HFF-Myc (cell line): ENCODE results near the gene GPR108.
"Not testable (repeated sequence)": the region's sequence is repeated elsewhere in the genome, so short reads cannot be mapped to it uniquely, and the experiment has no call there.

Experiments used
- DNase-seq: peaks from one replicate; pipeline ENCODE4 v3.0.0-alpha.2; 2011; ENCODE audit warnings: low read depth; ENCODE audit errors: extremely low read depth
- H3K4me3 ChIP-seq: replicated peaks from 2 replicates; pipeline ENCODE4 v1.5.1; 2011; ENCODE audit warnings: low read depth, mild to moderate bottlenecking, control low read depth, low read length
- CTCF ChIP-seq: IDR thresholded peaks from 2 replicates; pipeline ENCODE4 v1.5.1; 2012; ENCODE audit warnings: mild to moderate bottlenecking, low read depth, low read length, control low read depth; ENCODE audit errors: missing control alignments

The GPR108 gene

DNA sequence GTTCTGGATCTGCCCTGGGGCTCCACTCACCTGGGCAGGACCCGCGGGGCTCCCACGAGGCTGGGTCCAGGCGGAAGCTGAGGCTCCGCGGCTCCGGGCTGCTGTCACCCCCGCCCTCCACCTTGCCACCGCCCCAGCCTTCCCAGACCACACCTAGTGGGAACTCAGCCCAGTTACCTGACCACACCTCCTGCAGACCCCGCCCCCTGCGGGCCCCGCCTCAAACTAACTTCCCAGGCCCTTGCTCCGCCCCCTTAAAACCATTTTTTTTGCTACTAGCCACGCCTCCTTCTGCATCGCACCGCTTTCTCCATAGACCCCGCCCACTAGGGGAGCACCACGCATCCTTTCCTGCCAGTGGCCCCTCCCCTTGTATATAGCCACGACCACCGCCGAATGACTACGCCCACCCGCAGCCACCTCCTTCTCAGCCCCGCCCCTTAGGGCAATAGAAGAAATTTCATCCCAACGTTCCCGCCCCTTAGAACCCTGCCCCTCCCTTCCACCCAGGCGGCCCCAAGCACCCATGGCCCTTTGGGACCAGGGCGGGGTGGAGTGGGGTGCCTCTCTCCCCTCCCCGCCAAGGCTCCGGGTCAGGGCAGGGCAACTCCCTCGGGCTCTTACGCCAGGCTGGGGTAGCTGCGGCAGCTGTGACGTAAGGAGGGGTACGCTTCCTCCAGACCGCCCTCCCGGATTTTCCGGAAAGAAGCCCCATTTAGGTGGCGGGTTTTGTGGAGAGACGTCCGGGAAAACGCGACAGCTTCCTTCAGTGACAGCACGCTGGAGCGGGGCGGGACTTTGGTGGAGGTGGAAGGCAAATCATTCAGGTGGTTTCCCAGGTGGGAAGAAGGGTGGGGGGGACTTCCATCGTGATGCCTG, 30.2 kb upstream of the GPR108 start, which contains the start of gene SH2D3A:
SH2D3A (minus strand) TSS at position 79 of the 879 bp plus-strand sequence. CDS start 3,687 bp downstream, outside the sequence.
- H3K4me3 ChIP-seq, result peak within 1 kb of the TSS; percentile 15; the same call in 1 of the 2 replicates
- no peak for TF ChIP-seq CTCF
- DNase-seq, result no peak

DNA sequence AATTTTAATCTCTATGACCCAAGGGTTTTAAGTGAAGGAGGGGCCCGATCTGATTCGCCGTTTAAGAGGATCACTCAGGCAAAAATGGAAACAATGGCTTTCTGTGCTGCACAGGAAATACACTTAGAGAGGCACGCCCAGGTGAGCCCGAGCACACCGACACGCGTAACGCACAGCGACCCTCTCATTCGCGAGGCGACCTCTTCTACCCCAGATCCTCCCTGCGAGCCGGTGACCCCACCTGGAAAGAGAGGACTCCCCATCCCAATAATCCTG, 29.6 kb upstream of the GPR108 start:
- TF ChIP-seq CTCF, result no peak
- DNase-seq, result no peak
- H3K4me3 ChIP-seq, result peak overlapping the region; percentile 15; the same call in 1 of the 2 replicates

GRCh38 chr19:6766357-6767080, 29.1 kb upstream of the GPR108 start:
- DNase-seq, result no peak
- no peak for TF ChIP-seq CTCF
- H3K4me3 ChIP-seq, result no peak overlapping the region

DNA sequence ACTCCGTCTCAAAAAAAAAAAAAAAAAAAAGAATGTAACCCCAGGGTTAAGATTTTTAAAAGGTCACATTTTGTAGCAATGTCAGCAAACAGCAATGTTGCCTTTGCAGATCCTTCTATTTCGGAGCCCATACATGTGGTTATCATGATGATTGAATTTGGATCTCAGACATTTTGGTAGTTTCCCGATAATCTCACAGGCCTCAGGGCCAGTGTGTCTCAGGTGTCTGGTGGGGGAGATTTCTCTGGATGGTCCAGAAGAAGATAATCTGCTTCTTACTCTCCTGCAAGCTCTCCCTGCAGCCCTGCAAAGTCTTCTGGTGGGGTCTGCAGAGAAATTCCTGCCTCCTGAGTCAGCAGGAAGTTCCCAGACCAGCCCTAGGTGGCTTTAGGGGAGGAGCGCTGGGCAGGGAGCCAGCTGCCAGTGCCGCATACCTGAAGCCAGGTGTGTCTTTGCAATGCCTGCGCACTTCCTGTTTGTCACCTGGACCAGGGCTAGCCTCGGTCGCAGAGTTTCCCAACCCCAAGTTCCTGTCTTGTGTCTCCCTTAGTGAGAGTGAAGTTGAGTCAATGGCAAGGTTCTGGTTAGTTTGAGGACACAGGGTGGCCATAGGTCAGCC, 28.5 kb upstream of the GPR108 start:
- H3K4me3 ChIP-seq, result no peak overlapping the region
- DNase-seq, result no peak
- no peak for TF ChIP-seq CTCF

DNA sequence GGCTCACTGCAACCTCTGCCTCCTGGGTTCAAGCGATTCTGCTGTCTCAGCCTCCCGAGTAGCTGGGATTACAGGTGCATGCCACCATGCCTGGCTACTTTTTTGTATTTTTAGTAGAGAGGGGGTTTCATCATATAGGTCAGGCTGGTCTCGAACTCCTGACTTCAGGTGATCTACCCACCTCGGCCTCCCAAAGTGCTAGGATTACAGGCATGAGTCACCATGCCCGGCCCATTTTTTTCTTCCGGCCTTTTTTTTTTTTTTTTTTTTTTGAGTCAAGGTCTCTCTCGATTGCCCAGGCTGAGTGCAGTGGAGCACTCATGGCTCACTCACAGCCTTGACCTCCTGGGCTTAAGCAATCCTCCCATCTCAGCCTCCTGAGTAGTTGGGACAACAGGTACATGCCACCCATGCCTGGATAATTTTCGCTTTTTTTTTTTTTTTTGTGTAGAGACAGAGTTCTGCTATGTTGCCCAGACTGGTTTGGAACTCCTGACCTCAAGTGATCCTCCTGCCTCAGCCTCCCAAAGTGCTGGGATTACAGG, 24.9 kb upstream of the GPR108 start:
- DNase-seq, result not testable (repeated sequence)

DNA sequence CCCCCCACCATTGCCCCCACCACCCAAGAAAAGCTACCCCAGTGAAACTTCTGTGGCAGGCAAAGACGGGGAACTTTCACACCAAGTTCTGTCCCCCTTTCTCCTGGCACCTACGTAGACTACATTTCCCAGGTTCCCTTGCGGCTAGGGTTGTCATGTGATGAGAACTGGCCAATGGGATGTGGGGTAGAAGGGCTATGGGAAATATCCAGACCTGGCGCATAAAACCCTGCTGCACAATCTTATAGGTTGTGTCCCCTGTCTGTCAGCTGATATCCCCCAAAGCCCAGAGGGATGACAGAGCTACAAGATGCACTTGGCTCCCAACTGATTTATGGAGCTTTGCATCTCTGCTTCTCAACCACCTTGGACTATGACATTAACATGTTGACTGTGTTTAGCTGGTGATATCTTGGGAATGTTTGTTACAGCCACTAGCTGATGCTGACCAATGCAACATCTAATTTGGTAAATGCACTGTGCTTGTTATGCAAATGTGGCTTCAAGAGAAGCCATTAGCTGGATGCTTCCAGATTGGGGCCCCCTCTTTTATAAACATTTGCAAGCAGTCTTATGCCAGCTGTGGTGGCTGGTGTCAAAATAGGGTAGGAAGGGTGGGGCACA, 23.8 kb upstream of the GPR108 start:
- DNase-seq, result no peak
- no peak for TF ChIP-seq CTCF
- H3K4me3 ChIP-seq, result no peak overlapping the region

More for the DNA sequence above, 24.9 kb upstream of the GPR108 start:
- not testable (repeated sequence) for H3K4me3 ChIP-seq
